Thymus (tissue), 11 donors: ENCODE data around the gene PCBP3. TPM values are rescaled to one million over a fixed set of nuclear protein-coding genes. Genes with fewer than 3 reads are reported as not detected.

Source experiments
- DNase-seq, 9 donors: peaks; one replicate each; pipeline ENCODE4 v3.0.0-alpha.2; 2013; ENCODE audit warnings: low spot score in 9 of 9, low read depth in 6 of 9, missing footprints in 1 of 9
- H3K27ac ChIP-seq, 2 donors: one replicate each; pipeline ENCODE4 v1.5.1; 2013; ENCODE audit warnings: control low read depth in 1 of 2, low read depth in 1 of 2, low read length in 1 of 2, mild to moderate bottlenecking in 1 of 2, moderate library complexity in 1 of 2
- H3K27me3 ChIP-seq, 2 donors: one replicate each; pipeline ENCODE4 v1.5.1; 2013; ENCODE audit warnings: low read length in 1 of 2; ENCODE audit not compliant: control insufficient read depth in 2 of 2, insufficient read depth in 1 of 2
- H3K36me3 ChIP-seq, 2 donors: one replicate each; pipeline ENCODE4 v1.5.1; 2013; ENCODE audit warnings: low read length in 1 of 2, mild to moderate bottlenecking in 1 of 2, moderate library complexity in 1 of 2; ENCODE audit not compliant: control insufficient read depth in 2 of 2, insufficient read depth in 2 of 2
- H3K4me1 ChIP-seq, 2 donors: one replicate each; pipeline ENCODE4 v1.5.1; 2013; ENCODE audit warnings: low read length in 2 of 2; ENCODE audit not compliant: control insufficient read depth in 2 of 2, insufficient read depth in 2 of 2
- H3K4me3 ChIP-seq, 2 donors: one replicate each; pipeline ENCODE4 v1.5.1; 2013; ENCODE audit warnings: low read length in 2 of 2, control low read depth in 1 of 2, mild to moderate bottlenecking in 1 of 2
- H3K9me3 ChIP-seq, 2 donors: one replicate each; pipeline ENCODE4 v1.5.1; 2013; ENCODE audit warnings: low read length in 1 of 2, mild to moderate bottlenecking in 1 of 2; ENCODE audit not compliant: control insufficient read depth in 2 of 2, insufficient read depth in 1 of 2
- WGBS: extraction: QIAGEN DNeasy Blood & Tissue Kit; methylation state at CpG from one replicate; pipeline ENCODE4 v1.1.7; 2013; 5-methylcytosine and 5-hydroxymethylcytosine counted together
- polyA plus RNA-seq: library from polyadenylated mRNA; stranded (reverse); fragments of 200-250 nt; gene quantifications from one replicate; pipeline ENCODE4 v1.2.3, GENCODE V29; 2013
- total RNA-seq: library from RNA; stranded (reverse); fragments of 120-200 nt; gene quantifications from one replicate; pipeline ENCODE4 v1.2.4, GENCODE V29; 2013
- donor health status: healthy.

PCBP3 gene
- total and polyA plus RNA-seq, 2 donors, result 12.8 to 44.9 TPM

DNA sequence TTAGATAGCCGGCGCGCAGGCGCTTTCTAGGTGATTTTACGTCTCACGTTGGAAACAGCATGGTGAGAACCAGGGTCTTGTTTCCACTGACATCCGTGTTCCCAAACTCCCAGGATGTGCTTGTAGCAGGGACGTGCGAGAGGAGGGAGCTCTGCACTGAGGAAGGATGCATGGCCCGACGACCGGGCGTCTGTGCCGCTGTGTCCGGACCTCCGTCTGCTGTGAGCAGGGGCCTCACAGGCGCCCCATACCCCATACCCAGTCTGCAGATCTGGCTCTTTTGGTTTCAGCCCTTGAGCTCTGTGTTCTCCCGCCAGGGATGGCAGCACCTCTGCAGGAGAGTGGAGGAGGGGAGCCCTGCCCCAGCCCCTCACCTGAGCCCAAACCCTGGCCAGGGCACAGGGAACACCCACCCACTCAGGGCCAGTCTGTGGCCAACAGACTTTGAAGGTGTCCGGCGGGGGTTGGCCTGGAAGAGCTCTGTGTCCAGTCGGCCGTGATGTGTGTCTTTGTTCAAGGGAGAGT is 270.9 kb downstream of the PCBP3 start:
- H3K4me3 ChIP-seq, result no peak overlapping the region
- H3K27ac ChIP-seq, result no peak overlapping the region
- H3K4me1 ChIP-seq, result peaks cover 0 to 7% of the 10 kb centered on the region in 2 donors
- peaks cover 0 to 3% of the 10 kb centered on the region in 2 donors for H3K9me3 ChIP-seq
- no peak for DNase-seq
- 94% methylated on average over 22 of the region's 22 CpGs for WGBS
- peaks cover 0 to 13% of the 10 kb centered on the region in 2 donors for H3K36me3 ChIP-seq
- no peaks in the 10 kb centered on the region for H3K27me3 ChIP-seq

- H3K4me1 ChIP-seq, result peaks cover 0 to 7% of the 10 kb centered on the region in 2 donors
- no peak overlapping the region for H3K27ac ChIP-seq
- H3K27me3 ChIP-seq, result no peaks in the 10 kb centered on the region
- H3K36me3 ChIP-seq, result peaks cover 0 to 9% of the 10 kb centered on the region in 2 donors
- no peak for DNase-seq
- 63% methylated on average over 25 of the region's 25 CpGs for WGBS
- H3K4me3 ChIP-seq, result no peak overlapping the region
- peaks cover 0 to 3% of the 10 kb centered on the region in 2 donors for H3K9me3 ChIP-seq
Measured at GRCh38 chr21:45916011-45916840, 272.7 kb downstream of the PCBP3 start.

GRCh38 chr21:45917241-45917640 is 273.7 kb downstream of the PCBP3 start:
- peaks cover 0 to 3% of the 10 kb centered on the region in 2 donors for H3K9me3 ChIP-seq
- no peak for DNase-seq
- H3K36me3 ChIP-seq, result peaks cover 0 to 7% of the 10 kb centered on the region in 2 donors
- WGBS, result 95% methylated on average over 13 of the region's 13 CpGs
- peaks cover 0 to 7% of the 10 kb centered on the region in 2 donors for H3K4me1 ChIP-seq
- no peak overlapping the region for H3K4me3 ChIP-seq
- no peaks in the 10 kb centered on the region for H3K27me3 ChIP-seq
- H3K27ac ChIP-seq, result no peak overlapping the region

DNA sequence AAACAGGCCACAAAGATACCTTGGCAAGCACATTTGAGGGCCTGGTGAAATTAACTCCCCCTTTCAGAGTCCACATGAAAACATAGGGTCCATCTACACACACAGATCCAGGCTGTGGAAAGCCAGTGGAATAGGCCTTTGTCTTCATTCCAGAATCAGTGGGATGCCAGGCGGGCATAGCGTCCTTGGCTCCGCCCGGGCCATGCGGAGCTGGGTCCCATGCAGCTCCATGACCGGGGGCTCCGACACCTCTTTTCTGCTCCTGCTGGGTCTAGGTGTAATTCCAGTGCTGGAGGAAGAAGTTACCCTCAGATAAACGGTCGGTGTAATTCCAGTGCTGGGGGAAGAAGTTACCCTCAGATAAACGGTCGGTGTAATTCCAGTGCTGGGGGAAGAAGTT is 274.5 kb downstream of the PCBP3 start:
- Histone ChIP-seq H3K4me3 (no peak overlapping the region), H3K27ac (no peak overlapping the region), H3K4me1 (peaks cover 0 to 10% of the 10 kb centered on the region in 2 donors), H3K9me3 (peaks cover 0 to 8% of the 10 kb centered on the region in 2 donors), H3K36me3 (peaks cover 0 to 3% of the 10 kb centered on the region in 2 donors), H3K27me3 (no peaks in the 10 kb centered on the region)
- no peak for DNase-seq
- over 99% methylated on average over 9 of the region's 11 CpGs for WGBS

DNA sequence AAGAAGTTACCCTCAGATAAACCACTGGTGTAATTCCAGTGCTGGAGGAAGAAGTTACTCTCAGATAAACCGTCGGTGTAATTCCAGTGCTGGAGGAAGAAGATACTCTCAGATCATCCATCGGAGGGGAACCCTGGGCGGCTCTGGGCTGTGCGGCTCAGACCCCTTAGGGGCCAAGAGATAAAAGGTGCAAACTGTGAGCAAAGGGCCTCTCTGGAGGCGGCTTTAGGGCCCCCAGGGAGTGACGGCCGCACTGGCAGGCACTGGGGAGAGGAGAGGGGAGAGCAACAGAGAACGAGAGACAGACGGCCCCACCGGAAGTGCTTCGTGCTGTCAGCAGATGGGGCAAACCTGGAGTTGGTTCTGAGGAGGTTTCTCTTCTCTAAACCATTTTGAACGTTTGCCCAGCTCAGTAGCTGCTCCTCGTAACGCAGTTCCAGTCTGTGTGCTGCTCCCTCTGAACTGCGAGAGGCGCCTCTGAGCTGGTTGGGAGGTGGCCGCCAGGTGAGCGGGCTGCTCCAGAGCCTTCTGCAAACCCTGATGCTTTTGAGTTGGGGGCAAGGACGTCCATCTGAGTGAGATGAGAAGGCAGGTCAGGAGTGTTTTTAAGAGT is 275.4 kb downstream of the PCBP3 start:
- H3K27ac ChIP-seq, result no peak overlapping the region
- 90% methylated on average over 20 of the region's 20 CpGs for WGBS
- peaks cover 0 to 1% of the 10 kb centered on the region in 2 donors for H3K36me3 ChIP-seq
- no peak overlapping the region for H3K4me3 ChIP-seq
- peaks cover 0 to 10% of the 10 kb centered on the region in 2 donors for H3K4me1 ChIP-seq
- no peaks in the 10 kb centered on the region for H3K27me3 ChIP-seq
- DNase-seq, result no peak
- H3K9me3 ChIP-seq, result peaks cover 4 to 17% of the 10 kb centered on the region in 2 donors

DNA sequence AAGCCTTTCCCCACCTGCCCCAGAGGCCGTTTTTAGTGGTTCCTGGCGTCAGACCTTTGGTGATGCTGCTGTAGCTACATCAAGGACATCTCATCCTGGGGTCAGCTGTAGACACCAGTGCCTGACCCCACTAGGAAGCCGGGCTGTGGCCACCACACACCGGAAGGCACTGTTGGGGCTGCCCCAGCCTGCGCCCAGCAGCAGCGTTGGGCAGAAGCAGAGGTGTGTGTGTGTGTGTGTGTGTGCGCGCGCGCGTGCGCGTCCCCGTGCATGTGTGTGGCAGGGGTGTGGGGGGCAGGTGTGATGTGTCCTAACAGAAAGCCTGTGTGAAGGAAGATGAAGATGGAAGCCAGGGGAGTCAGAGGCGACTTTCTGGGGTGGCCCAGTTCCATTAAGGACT is 276.1 kb downstream of the PCBP3 start:
- Histone ChIP-seq H3K27me3 (no peaks in the 10 kb centered on the region), H3K4me3 (no peak overlapping the region), H3K4me1 (peaks cover 0 to 10% of the 10 kb centered on the region in 2 donors), H3K9me3 (peaks cover 4 to 19% of the 10 kb centered on the region in 2 donors), H3K36me3 (no peaks in the 10 kb centered on the region), H3K27ac (no peak overlapping the region)
- WGBS, result 83% methylated on average over 15 of the region's 15 CpGs
- DNase-seq, result no peak

DNA sequence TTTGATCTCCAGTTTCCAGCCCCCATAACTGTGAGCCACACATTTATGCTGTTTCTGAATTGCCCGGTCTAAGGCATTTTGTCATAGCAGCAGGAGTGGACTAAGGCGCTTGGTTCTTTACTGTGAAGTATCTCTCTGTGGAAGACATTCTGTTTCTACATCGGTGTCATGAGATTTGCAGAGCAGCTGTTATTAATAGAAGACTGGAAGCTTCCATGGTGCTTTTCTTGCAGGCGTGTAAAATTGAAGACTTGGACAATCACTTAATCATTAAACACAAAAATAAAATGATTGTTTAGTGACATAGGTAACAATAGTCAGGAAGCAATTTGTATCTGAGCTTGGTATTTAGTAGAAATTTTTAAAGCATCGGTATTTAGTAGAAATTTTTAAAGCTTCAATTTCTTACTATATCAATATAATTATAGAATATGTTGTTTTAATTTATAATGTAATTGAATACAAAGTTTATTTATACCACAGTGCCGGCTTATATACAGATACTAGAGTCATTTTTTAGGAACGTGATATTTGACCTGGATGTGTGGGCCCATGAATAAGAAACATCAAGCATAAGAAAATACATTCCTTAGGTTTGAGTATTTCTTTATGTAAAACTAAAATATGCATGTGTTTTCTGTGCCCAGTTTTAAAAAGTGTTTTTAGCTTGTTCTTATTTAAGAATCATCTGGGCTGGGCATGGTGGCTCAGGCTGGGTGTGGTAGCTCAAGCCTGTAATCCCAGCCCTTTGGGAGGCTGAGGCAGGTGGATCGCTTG is 277.5 kb downstream of the PCBP3 start:
- no peaks in the 10 kb centered on the region for H3K36me3 ChIP-seq
- no peak overlapping the region for H3K27ac ChIP-seq
- H3K27me3 ChIP-seq, result no peaks in the 10 kb centered on the region
- H3K9me3 ChIP-seq, result peaks cover 4 to 19% of the 10 kb centered on the region in 2 donors
- DNase-seq, result no peak
- peaks cover 0 to 4% of the 10 kb centered on the region in 2 donors for H3K4me1 ChIP-seq
- no peak overlapping the region for H3K4me3 ChIP-seq
- WGBS, result 98% methylated on average over 8 of the region's 8 CpGs

DNA sequence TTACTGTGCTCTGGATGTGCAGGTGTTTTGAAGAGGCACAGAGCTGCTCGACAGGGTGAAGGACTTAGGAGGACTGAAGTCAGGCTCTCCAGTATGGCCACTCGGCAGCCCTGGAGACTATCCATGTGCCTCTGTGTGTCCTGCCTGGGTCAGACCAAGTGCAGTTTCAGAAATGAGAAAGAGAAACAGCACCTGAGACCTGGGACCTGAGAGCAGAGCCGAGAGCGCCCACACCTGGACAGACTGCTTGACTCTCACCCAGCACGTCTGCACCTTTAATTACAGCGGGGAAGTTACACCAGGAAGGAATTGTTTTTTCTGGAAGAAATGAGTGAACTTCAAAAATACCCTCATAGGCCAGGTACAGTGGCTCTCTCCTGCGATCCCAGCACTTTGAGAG is 278.4 kb downstream of the PCBP3 start:
- no peaks in the 10 kb centered on the region for H3K27me3 ChIP-seq
- H3K4me3 ChIP-seq, result no peak overlapping the region
- H3K27ac ChIP-seq, result no peak overlapping the region
- H3K4me1 ChIP-seq, result peaks cover 0 to 2% of the 10 kb centered on the region in 2 donors
- peaks cover 4 to 16% of the 10 kb centered on the region in 2 donors for H3K9me3 ChIP-seq
- whole genome bisulfite sequencing, result 87% methylated on average over 7 of the region's 7 CpGs
- no peak for DNase-seq
- no peaks in the 10 kb centered on the region for H3K36me3 ChIP-seq
